ENCODE results near the gene XKR8.
A peak's percentile ranks its signal among the peaks of the same experiment; 100 is the strongest.

XKR8 gene

DNA sequence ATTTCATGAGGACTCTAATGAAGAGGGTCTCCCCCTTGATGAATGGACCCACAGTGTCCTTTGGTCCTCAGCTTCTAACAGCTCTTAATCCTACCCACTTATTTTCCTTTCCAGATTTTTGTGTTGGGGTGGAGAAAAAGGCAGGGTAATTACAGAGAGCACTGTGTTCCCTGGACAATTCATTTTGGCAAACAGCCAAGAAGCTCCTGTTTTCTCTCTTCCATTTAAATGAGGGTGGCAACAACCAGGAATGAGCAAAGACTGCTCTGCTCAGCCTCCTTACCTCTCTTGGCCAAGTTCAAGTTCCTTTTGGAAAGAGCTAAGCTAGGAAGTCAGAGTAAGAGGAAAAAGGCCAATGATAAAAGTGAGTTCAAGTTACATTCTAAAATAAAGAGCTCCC lies 11.9 kb downstream of the XKR8 start:
- DNase-seq = no peak
- Histone ChIP-seq H3K27me3 (replicated peaks) (no peaks in the 10 kb centered on the region), H3K36me3 (replicated peaks) (peaks cover 15% of the 10 kb centered on the region), H3K27ac (no peak overlapping the region), H3K4me3 (ENCODE audit: low read depth, low read length) (no peak overlapping the region)
- TF ChIP-seq, protein P1, sequence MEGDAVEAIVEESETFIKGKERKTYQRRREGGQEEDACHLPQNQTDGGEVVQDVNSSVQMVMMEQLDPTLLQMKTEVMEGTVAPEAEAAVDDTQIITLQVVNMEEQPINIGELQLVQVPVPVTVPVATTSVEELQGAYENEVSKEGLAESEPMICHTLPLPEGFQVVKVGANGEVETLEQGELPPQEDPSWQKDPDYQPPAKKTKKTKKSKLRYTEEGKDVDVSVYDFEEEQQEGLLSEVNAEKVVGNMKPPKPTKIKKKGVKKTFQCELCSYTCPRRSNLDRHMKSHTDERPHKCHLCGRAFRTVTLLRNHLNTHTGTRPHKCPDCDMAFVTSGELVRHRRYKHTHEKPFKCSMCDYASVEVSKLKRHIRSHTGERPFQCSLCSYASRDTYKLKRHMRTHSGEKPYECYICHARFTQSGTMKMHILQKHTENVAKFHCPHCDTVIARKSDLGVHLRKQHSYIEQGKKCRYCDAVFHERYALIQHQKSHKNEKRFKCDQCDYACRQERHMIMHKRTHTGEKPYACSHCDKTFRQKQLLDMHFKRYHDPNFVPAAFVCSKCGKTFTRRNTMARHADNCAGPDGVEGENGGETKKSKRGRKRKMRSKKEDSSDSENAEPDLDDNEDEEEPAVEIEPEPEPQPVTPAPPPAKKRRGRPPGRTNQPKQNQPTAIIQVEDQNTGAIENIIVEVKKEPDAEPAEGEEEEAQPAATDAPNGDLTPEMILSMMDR (IDR thresholded peaks at IDR 0.05; ENCODE audit: low read depth, low read length, missing control alignments) = no peak
- in situ Hi-C loops (cut with HindIII; ENCODE audit: low pct_ligation_motif_present, low sequenced_read_pairs) = no loop called here

DNA sequence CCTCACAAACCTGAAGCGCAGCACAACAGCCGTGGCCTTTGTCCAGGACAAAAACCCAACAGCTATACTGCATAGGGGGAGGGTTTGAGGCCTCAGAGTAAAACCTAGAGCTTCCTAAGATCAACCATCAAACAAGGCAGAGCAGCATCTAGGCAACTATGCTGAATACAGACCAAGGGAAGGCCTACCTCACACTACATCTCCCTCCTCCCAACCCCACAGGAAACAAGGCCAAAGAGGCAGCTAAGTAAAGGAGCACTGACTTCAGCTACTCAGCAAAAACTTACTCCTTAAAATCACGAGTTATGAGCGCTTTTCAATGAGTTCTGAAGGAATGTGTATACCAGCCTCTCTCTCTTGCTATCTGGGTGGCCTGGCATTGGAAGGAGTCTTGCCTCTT lies 12.4 kb downstream of the XKR8 start:
- TF ChIP-seq, protein P1 (IDR thresholded peaks at IDR 0.05; ENCODE audit: low read depth, low read length, missing control alignments) = no peak
- no peak overlapping the region for H3K4me3 ChIP-seq (ENCODE audit: low read depth, low read length)
- in situ Hi-C loops (cut with HindIII; ENCODE audit: low pct_ligation_motif_present, low sequenced_read_pairs) = no loop called here
- DNase-seq = no peak
- H3K27ac ChIP-seq = no peak overlapping the region
- no peaks in the 10 kb centered on the region for H3K27me3 ChIP-seq (replicated peaks)
- peaks cover 16% of the 10 kb centered on the region for H3K36me3 ChIP-seq (replicated peaks)

DNA sequence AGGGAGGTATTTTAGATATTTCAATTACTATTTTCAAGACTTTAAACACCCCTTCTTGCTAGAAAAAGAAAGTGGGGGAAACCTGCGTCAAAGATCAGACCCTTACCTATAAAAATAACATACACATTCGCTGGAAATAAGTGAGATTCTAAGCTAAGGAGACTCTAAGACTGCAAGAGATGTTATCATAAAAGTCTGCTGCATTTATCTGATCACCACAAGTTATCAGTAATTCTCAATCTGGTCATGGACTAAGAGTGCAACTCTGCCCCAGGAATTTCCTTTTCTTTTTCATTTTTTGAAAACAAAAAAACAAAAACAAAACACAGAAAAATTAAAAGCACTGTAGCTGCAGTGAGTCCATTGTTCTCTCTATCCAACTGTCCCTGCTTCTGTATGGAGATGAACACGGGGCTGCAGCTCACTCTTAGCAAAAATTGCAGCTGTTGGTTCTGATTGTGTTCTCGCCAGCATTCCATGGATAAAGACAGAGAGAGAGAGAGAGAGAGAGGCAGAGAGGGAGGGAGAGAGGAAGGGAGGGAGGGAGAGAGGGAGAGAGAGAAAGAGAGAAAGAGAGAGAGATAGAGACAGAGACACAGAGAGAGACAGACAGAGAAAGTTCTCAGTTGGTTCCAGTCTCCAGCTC lies 14.1 kb downstream of the XKR8 start:
- Histone ChIP-seq H3K27me3 (replicated peaks) (no peaks in the 10 kb centered on the region), H3K27ac (no peak overlapping the region), H3K36me3 (replicated peaks) (peaks cover 17% of the 10 kb centered on the region), H3K4me3 (ENCODE audit: low read depth, low read length) (no peak overlapping the region)
- in situ Hi-C loops (cut with HindIII; ENCODE audit: low pct_ligation_motif_present, low sequenced_read_pairs) = no loop called here
- TF ChIP-seq, protein P1 (IDR thresholded peaks at IDR 0.05; ENCODE audit: low read depth, low read length, missing control alignments) = no peak
- DNase-seq = no peak

DNA sequence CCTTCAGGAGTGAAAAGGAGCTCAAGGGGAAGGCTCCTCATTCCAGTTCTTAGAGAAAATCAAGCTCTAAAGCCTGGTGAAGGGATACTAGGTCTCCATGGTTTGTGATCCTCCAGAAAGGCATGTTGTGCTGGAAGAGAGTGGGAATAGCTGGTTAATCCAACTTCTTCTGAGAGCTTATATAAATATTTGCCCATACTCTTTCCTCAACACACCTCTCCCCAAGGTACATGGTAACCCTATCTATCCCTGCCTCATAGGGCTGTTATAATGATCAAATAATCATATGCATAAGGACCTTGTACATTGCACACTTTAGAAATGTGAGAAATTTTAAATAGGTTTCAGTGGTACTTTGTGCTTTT lies 14.6 kb downstream of the XKR8 start:
- Histone ChIP-seq H3K4me3 (ENCODE audit: low read depth, low read length) (no peak overlapping the region), H3K36me3 (replicated peaks) (peaks cover 17% of the 10 kb centered on the region), H3K27ac (no peak overlapping the region), H3K27me3 (replicated peaks) (no peaks in the 10 kb centered on the region)
- TF ChIP-seq, protein P1 (IDR thresholded peaks at IDR 0.05; ENCODE audit: low read depth, low read length, missing control alignments) = no peak
- in situ Hi-C loops (cut with HindIII; ENCODE audit: low pct_ligation_motif_present, low sequenced_read_pairs) = no loop called here
- no peak for DNase-seq

DNA sequence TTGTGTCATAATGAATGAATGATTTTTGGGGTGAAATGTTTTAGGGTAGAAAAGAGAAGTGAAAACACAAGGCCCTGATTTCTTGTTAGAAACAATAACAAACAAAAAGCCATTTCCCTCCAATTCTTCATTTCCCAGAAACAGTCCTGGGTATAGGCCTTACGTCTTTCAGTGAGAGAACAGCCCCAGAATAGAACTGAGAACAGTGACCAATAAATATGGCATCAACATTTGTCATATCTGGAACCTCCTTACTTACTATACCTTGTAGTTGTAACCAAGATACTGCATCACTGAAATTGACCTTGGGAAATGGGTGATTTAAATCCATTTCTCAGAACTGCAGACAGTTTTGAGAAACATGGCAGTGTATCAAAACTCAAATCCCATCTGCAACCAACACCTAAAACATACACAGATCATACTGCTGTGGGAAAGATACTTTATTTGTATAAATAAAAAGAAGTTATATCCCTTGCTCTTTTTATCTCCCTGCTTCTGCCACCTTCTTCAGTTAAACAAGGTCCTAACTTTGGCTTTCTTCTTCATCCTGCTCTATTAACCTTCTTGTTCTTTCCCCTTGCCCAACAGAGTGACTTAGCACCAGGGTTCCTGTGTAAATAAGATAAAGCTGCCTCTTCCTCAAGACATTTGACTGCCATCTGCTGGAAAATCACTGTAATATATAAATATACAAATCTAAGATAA lies 19.5 kb downstream of the XKR8 start:
- H3K27me3 ChIP-seq (replicated peaks) = no peaks in the 10 kb centered on the region
- peaks cover 13% of the 10 kb centered on the region for H3K36me3 ChIP-seq (replicated peaks)
- in situ Hi-C loops (cut with HindIII; ENCODE audit: low pct_ligation_motif_present, low sequenced_read_pairs) = no loop called here
- no peak overlapping the region for H3K4me3 ChIP-seq (ENCODE audit: low read depth, low read length)
- TF ChIP-seq, protein P1 (IDR thresholded peaks at IDR 0.05; ENCODE audit: low read depth, low read length, missing control alignments) = peak; percentile 38
- DNase-seq = peak; percentile 28
- H3K27ac ChIP-seq = no peak overlapping the region

Data from brain microvascular endothelial cell (primary cell).